H9 (cell line): ENCODE results near the gene FBXL7. TPM values are rescaled to one million over a fixed set of nuclear protein-coding genes. Genes with fewer than 3 reads are reported as not detected.

ENCODE experiments used
- DNase-seq: peaks from one replicate; pipeline ENCODE4 v3.0.0-alpha.2; 2017
- H2AFZ ChIP-seq: one replicate; pipeline ENCODE4 v1.6.1; 2013; ENCODE audit warnings: mild to moderate bottlenecking, low read length, control low read depth, moderate library complexity
- H2AK5ac ChIP-seq: 2 replicates; pipeline ENCODE4 v1.6.1; 2013; ENCODE audit warnings: low read length, control low read depth, mixed read lengths; ENCODE audit not compliant: insufficient read length
- H2BK120ac ChIP-seq: one replicate; pipeline ENCODE4 v1.6.1; 2013; ENCODE audit warnings: low read depth, mild to moderate bottlenecking, low read length, control low read depth, inconsistent platforms; ENCODE audit not compliant: poor library complexity, severe bottlenecking
- H2BK12ac ChIP-seq: 2 replicates; pipeline ENCODE4 v1.6.1; 2013; ENCODE audit warnings: low read length, control low read depth, mixed read lengths, low read depth; ENCODE audit not compliant: insufficient read length
- H2BK15ac ChIP-seq: 2 replicates; pipeline ENCODE4 v1.6.1; 2013; ENCODE audit warnings: low read depth, low read length, control low read depth
- H2BK20ac ChIP-seq: one replicate; pipeline ENCODE4 v1.6.1; 2013; ENCODE audit warnings: low read depth, mild to moderate bottlenecking, low read length, control low read depth, inconsistent platforms; ENCODE audit not compliant: poor library complexity, severe bottlenecking
- H2BK5ac ChIP-seq: 2 replicates; pipeline ENCODE4 v1.6.1; 2013; ENCODE audit warnings: low read length, control low read depth, mixed read lengths; ENCODE audit not compliant: insufficient read length
- H3K14ac ChIP-seq: 2 replicates; pipeline ENCODE4 v1.6.1; 2013; ENCODE audit warnings: low read length, control low read depth; ENCODE audit not compliant: insufficient read depth
- H3K18ac ChIP-seq: 2 replicates; pipeline ENCODE4 v1.6.1; 2013; ENCODE audit warnings: low read depth, mild to moderate bottlenecking, mixed read lengths, low read length, control low read depth; ENCODE audit not compliant: insufficient read length
- H3K23ac ChIP-seq: 2 replicates; pipeline ENCODE4 v1.6.1; 2013; ENCODE audit warnings: low read length, control low read depth, mixed read lengths, low read depth; ENCODE audit not compliant: insufficient read length
- H3K23me2 ChIP-seq: 2 replicates; pipeline ENCODE4 v1.6.1; 2013; ENCODE audit warnings: low read depth, mild to moderate bottlenecking, mixed read lengths, low read length, control low read depth; ENCODE audit not compliant: insufficient read length, poor library complexity, severe bottlenecking
- H3K27ac ChIP-seq: 2 replicates; pipeline ENCODE4 v1.5.1; 2013; ENCODE audit warnings: low read length, control low read depth, mixed read lengths, low read depth; ENCODE audit not compliant: insufficient read length
- H3K27me3 ChIP-seq: 2 replicates; pipeline ENCODE4 v1.6.1; 2013; ENCODE audit warnings: low read length, control low read depth, inconsistent platforms; ENCODE audit not compliant: insufficient read depth
- H3K4ac ChIP-seq: 2 replicates; pipeline ENCODE4 v1.6.1; 2013; ENCODE audit warnings: low read depth, mild to moderate bottlenecking, control low read depth, inconsistent platforms, low read length, moderate library complexity
- H3K4me1 ChIP-seq: 2 replicates; pipeline ENCODE4 v1.6.1; 2013; ENCODE audit warnings: low read length, control low read depth, inconsistent platforms; ENCODE audit not compliant: insufficient read depth
- H3K4me2 ChIP-seq: 2 replicates; pipeline ENCODE4 v1.6.1; 2013; ENCODE audit warnings: low read length, control low read depth, mixed read lengths; ENCODE audit not compliant: insufficient read length, insufficient read depth
- H3K56ac ChIP-seq: 2 replicates; pipeline ENCODE4 v1.6.1; 2013; ENCODE audit warnings: low read depth, mild to moderate bottlenecking, mixed read lengths, low read length, control low read depth; ENCODE audit not compliant: insufficient read length
- H3K79me1 ChIP-seq: 2 replicates; pipeline ENCODE4 v1.6.1; 2013; ENCODE audit warnings: low read depth, mild to moderate bottlenecking, moderate library complexity, low read length, control low read depth, inconsistent platforms; ENCODE audit not compliant: insufficient read depth, poor library complexity, severe bottlenecking
- H3K79me2 ChIP-seq: 2 replicates; pipeline ENCODE4 v1.6.1; 2013; ENCODE audit warnings: low read length, control low read depth, inconsistent platforms; ENCODE audit not compliant: insufficient read depth
- H3K9ac ChIP-seq: 2 replicates; pipeline ENCODE4 v1.6.1; 2013; ENCODE audit warnings: low read length, control low read depth, mixed read lengths; ENCODE audit not compliant: insufficient read length; ENCODE audit errors: extremely low read depth
- H3K9me3 ChIP-seq: one replicate; pipeline ENCODE4 v1.6.1; 2013; ENCODE audit warnings: low read depth, low read length, inconsistent platforms; ENCODE audit not compliant: control insufficient read depth
- H3T11ph ChIP-seq: one replicate; pipeline ENCODE4 v1.6.1; 2013; ENCODE audit warnings: mild to moderate bottlenecking, low read length, control low read depth, inconsistent platforms
- H4K20me1 ChIP-seq: one replicate; pipeline ENCODE4 v1.6.1; 2013; ENCODE audit not compliant: control insufficient read depth, insufficient read length, insufficient read depth
- H4K5ac ChIP-seq: 2 replicates; pipeline ENCODE4 v1.6.1; 2013; ENCODE audit warnings: low read depth, mild to moderate bottlenecking, mixed read lengths, low read length, control low read depth; ENCODE audit not compliant: insufficient read length
- H4K8ac ChIP-seq: replicated peaks from 2 replicates; pipeline ENCODE4 v1.6.1; 2013; ENCODE audit warnings: low read length, control low read depth, mixed read lengths, low read depth; ENCODE audit not compliant: insufficient read length
- H4K91ac ChIP-seq: 2 replicates; pipeline ENCODE4 v1.6.1; 2013; ENCODE audit warnings: low read depth, mild to moderate bottlenecking, moderate library complexity, mixed read lengths, low read length, control low read depth; ENCODE audit not compliant: insufficient read length
- H3K27ac Mint-ChIP-seq, 3 experiments: 2 replicates in 2 of 3; 3 replicates in 1 of 3; pipeline ENCODE4 v1.8.0; 2020 to 2021; ENCODE audit warnings: mixed read lengths in 3 of 3, mild to moderate bottlenecking in 1 of 3, moderate library complexity in 1 of 3
- H3K27me3 Mint-ChIP-seq: 2 replicates; pipeline ENCODE4 v1.8.0; 2021; ENCODE audit warnings: low read depth, mild to moderate bottlenecking, moderate library complexity, mixed read lengths
- H3K36me3 Mint-ChIP-seq, 3 experiments: 2 replicates in 2 of 3; 3 replicates in 1 of 3; pipeline ENCODE4 v1.8.0; 2020 to 2021; ENCODE audit warnings: low read depth in 3 of 3, mixed read lengths in 3 of 3; ENCODE audit not compliant: insufficient read depth in 1 of 3
- H3K4me1 Mint-ChIP-seq, 2 experiments: 2 replicates each; pipeline ENCODE4 v1.8.0; 2020; ENCODE audit warnings: mixed read lengths in 2 of 2
- H3K4me3 Mint-ChIP-seq, 2 experiments: 2 replicates in 1 of 2; 3 replicates in 1 of 2; pipeline ENCODE4 v1.8.0; 2020 to 2021; ENCODE audit warnings: mild to moderate bottlenecking in 2 of 2, mixed read lengths in 2 of 2, moderate library complexity in 1 of 2
- H3K9me3 Mint-ChIP-seq, 2 experiments: 2 replicates in 1 of 2; 3 replicates in 1 of 2; pipeline ENCODE4 v1.8.0; 2020; ENCODE audit warnings: mild to moderate bottlenecking in 2 of 2, mixed read lengths in 2 of 2, moderate library complexity in 1 of 2
- WGBS: extraction: QIAGEN DNeasy Blood & Tissue Kit; methylation state at CpG from one replicate; pipeline ENCODE4 v1.1.7; 2013; ENCODE audit warnings: missing lambda C conversion rate, low lambda C conversion rate, mixed read lengths; ENCODE audit not compliant: insufficient read length; ENCODE audit errors: extremely low coverage; 5-methylcytosine and 5-hydroxymethylcytosine counted together
- total RNA-seq: library from RNA; stranded (reverse); gene quantifications from 2 replicates; pipeline ENCODE4 v1.2.1, GENCODE V29; 2021
- TF ChIP-seq, protein P1 (sequence below): fragments of 200-600 bp; sonication (generic); conservative IDR thresholded peaks from 3 replicates; pipeline ENCODE4 v1.8.0; 2021; ENCODE audit warnings: antibody characterized with exemption, mild to moderate bottlenecking

The FBXL7 gene
- total RNA-seq, 1 experiment from 2014 or later = 14.6 TPM

DNA sequence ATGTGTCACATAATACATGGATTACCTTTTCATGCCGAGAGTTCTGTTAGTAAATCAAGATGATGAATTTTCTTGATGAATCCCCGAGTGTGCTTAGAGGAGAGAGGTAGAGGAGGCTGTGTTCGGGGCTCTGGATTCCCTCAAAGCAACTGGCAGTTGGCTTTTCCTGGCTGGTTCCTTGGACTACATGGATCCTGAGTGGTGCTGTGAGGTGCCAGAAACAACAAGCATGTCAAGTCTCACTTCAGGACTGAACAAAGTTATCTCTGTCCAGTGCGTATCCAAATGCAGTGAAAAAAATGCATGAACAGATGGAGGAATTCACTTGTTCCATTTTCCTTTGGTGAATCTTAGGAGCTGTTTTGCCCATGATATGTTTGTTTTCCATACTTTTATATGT is 231.7 kb downstream of the FBXL7 start:
- no peaks in the 10 kb centered on the region for H3K23me2 ChIP-seq
- H2BK5ac ChIP-seq = no peak overlapping the region
- H3K4me3 Mint-ChIP-seq = no peak overlapping the region
- H3K27me3 Mint-ChIP-seq = no peaks in the 10 kb centered on the region
- no peak overlapping the region for H3K23ac ChIP-seq
- H2BK20ac ChIP-seq = no peak overlapping the region
- no peak overlapping the region for H3K4me2 ChIP-seq
- WGBS = no CpG with 5 or more reads among the region's 4 CpGs
- no peak overlapping the region for H3K14ac ChIP-seq
- no peaks in the 10 kb centered on the region for H3K79me2 ChIP-seq
- H3T11ph ChIP-seq = no peak overlapping the region
- H4K8ac ChIP-seq = no peak overlapping the region
- H3K56ac ChIP-seq = no peak overlapping the region
- peaks cover 8 to 14% (median 14%) of the 10 kb centered on the region in 3 experiments; a peak in 6 of 7 replicates for H3K36me3 Mint-ChIP-seq
- H2BK15ac ChIP-seq = no peak overlapping the region
- H3K9me3 ChIP-seq = no peaks in the 10 kb centered on the region
- no peak overlapping the region for H2AK5ac ChIP-seq
- no peak overlapping the region for H4K91ac ChIP-seq
- no peak overlapping the region for H3K9ac ChIP-seq
- H3K79me1 ChIP-seq = no peaks in the 10 kb centered on the region
- no peak overlapping the region for H3K4ac ChIP-seq
- H3K27me3 ChIP-seq = no peaks in the 10 kb centered on the region
- H3K27ac ChIP-seq = no peak overlapping the region
- peaks cover 14 to 16% of the 10 kb centered on the region in 2 experiments for H3K9me3 Mint-ChIP-seq
- no peaks in the 10 kb centered on the region for H3K4me1 ChIP-seq
- DNase-seq = no peak
- no peak overlapping the region; a peak in 1 of 7 replicates for H3K27ac Mint-ChIP-seq
- H3K4me1 Mint-ChIP-seq = no peaks in the 10 kb centered on the region; a peak in 1 of 4 replicates
- H2BK120ac ChIP-seq = no peak overlapping the region
- H4K20me1 ChIP-seq = no peaks in the 10 kb centered on the region
- H3K18ac ChIP-seq = no peak overlapping the region
- no peak overlapping the region for H2AFZ ChIP-seq
- no peak overlapping the region for H2BK12ac ChIP-seq
- TF ChIP-seq, protein P1, sequence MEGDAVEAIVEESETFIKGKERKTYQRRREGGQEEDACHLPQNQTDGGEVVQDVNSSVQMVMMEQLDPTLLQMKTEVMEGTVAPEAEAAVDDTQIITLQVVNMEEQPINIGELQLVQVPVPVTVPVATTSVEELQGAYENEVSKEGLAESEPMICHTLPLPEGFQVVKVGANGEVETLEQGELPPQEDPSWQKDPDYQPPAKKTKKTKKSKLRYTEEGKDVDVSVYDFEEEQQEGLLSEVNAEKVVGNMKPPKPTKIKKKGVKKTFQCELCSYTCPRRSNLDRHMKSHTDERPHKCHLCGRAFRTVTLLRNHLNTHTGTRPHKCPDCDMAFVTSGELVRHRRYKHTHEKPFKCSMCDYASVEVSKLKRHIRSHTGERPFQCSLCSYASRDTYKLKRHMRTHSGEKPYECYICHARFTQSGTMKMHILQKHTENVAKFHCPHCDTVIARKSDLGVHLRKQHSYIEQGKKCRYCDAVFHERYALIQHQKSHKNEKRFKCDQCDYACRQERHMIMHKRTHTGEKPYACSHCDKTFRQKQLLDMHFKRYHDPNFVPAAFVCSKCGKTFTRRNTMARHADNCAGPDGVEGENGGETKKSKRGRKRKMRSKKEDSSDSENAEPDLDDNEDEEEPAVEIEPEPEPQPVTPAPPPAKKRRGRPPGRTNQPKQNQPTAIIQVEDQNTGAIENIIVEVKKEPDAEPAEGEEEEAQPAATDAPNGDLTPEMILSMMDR = no peak
- H4K5ac ChIP-seq = no peak overlapping the region
